Activated T-helper 1 cell treated with Interleukin-2 at 50 U/mL for 16 hours (primary cell): Measurements from ENCODE around the gene UBR3.

Experiments used
- DNase-seq: peaks from one replicate; pipeline ENCODE4 v3.0.0-alpha.2; 2020; ENCODE audit warnings: low read depth

UBR3 gene

GRCh38 chr2:170006587-170007325 lies 179.5 kb downstream of the UBR3 start:
- no peak for DNase-seq

- DNase-seq: no peak
These were observed 182.0 kb downstream of the UBR3 start for GRCh38 chr2:170009209-170009608.

GRCh38 chr2:170012773-170013172 lies 185.5 kb downstream of the UBR3 start:
- DNase-seq: no peak

GRCh38 chr2:170013802-170014551 lies 186.7 kb downstream of the UBR3 start:
- no peak for DNase-seq

- DNase-seq: no peak
These were observed 187.5 kb downstream of the UBR3 start for GRCh38 chr2:170014769-170015168.

- no peak for DNase-seq
These were observed 190.7 kb downstream of the UBR3 start for GRCh38 chr2:170017860-170018532.

- DNase-seq: no peak
These were observed 192.0 kb downstream of the UBR3 start for GRCh38 chr2:170019060-170019805.

- DNase-seq: no peak
These were observed 193.5 kb downstream of the UBR3 start for GRCh38 chr2:170020777-170021176.

GRCh38 chr2:170022692-170023091 lies 195.4 kb downstream of the UBR3 start:
- no peak for DNase-seq

GRCh38 chr2:170024721-170025120 lies 197.5 kb downstream of the UBR3 start:
- DNase-seq: no peak

- DNase-seq: no peak
These were observed 198.0 kb downstream of the UBR3 start for GRCh38 chr2:170025223-170025622.

- DNase-seq: no peak
These were observed 199.1 kb downstream of the UBR3 start for GRCh38 chr2:170026361-170026760.

GRCh38 chr2:170029551-170029950 lies 202.3 kb downstream of the UBR3 start:
- DNase-seq: no peak

- DNase-seq: no peak
These were observed 202.8 kb downstream of the UBR3 start for GRCh38 chr2:170030040-170030439.

GRCh38 chr2:170031288-170031687 lies 204.0 kb downstream of the UBR3 start:
- DNase-seq: no peak

- no peak for DNase-seq
These were observed 207.3 kb downstream of the UBR3 start for GRCh38 chr2:170034596-170034995.

GRCh38 chr2:170038734-170039133 lies 211.5 kb downstream of the UBR3 start:
- no peak for DNase-seq

GRCh38 chr2:170039401-170040172 lies 212.3 kb downstream of the UBR3 start:
- DNase-seq: no peak

- no peak for DNase-seq
These were observed 217.7 kb downstream of the UBR3 start for GRCh38 chr2:170044751-170045478.

- DNase-seq: no peak
These were observed 220.2 kb downstream of the UBR3 start for GRCh38 chr2:170047331-170048065.
